Measurements from ENCODE around the gene CHID1. TPM values are rescaled to one million over a fixed set of nuclear protein-coding genes. Genes with fewer than 3 reads are reported as not detected.
A peak's percentile ranks its signal among the peaks of the same experiment; 100 is the strongest.

Gene CHID1
- total and polyA plus RNA-seq, 2 of the 4 experiments (the other 2 are of a cell fraction): 34.2 to 121 TPM

- H3K9me3 ChIP-seq (ENCODE audit: control insufficient read depth, insufficient read depth, low read length): no peaks in the 10 kb centered on the region
- no peak for ATAC-seq (ENCODE audit: low read depth)
- H3K4me3 ChIP-seq (ENCODE audit: insufficient read depth, low read depth, low read length): no peak overlapping the region
- TF ChIP-seq MAZ (IDR thresholded peaks at IDR 0.05; ENCODE audit: borderline replicate concordance, low read depth, low read length): no peak
- no peak for TF ChIP-seq RCOR1 (IDR thresholded peaks at IDR 0.05; ENCODE audit: insufficient replicate concordance, low read length)
- no peak for TF ChIP-seq CEBPB (IDR thresholded peaks at IDR 0.05; ENCODE audit: low read depth, low read length)
- TF ChIP-seq RAD21 (IDR thresholded peaks at IDR 0.05; ENCODE audit: low read length): no peak
- TF ChIP-seq MAFK (IDR thresholded peaks at IDR 0.05; ENCODE audit: low read depth, low read length): no peak
- H3K4ac ChIP-seq (ENCODE audit: low read depth, low read length): no peak overlapping the region
- H2BK5ac ChIP-seq (ENCODE audit: low read depth, low read length, poor library complexity, severe bottlenecking): no peak overlapping the region
- no peak overlapping the region for H3K56ac ChIP-seq (ENCODE audit: extremely low read depth, insufficient read depth, low read length)
- no peak overlapping the region for H2BK15ac ChIP-seq (ENCODE audit: low read depth, low read length)
- H3K23ac ChIP-seq (ENCODE audit: low read depth, low read length): no peak overlapping the region
- no peak overlapping the region for H4K8ac ChIP-seq (ENCODE audit: low read depth in 2 of 2, low read length in 2 of 2)
- BruUV-seq (replicated peaks): no TSS peak
- H4K20me1 ChIP-seq (ENCODE audit: insufficient read depth, low read length): no peaks in the 10 kb centered on the region
- ChIA-PET POLR2A (ENCODE audit: unreplicated experiment) (no interaction called here), CTCF (no interaction called here)
- no peak overlapping the region for H2AK5ac ChIP-seq (ENCODE audit: low read depth, low read length)
- H3K9me1 ChIP-seq (ENCODE audit: insufficient read depth, low read length): no peaks in the 10 kb centered on the region
- H3K27me3 ChIP-seq (ENCODE audit: control insufficient read depth, insufficient read depth, low read length): no peaks in the 10 kb centered on the region
- no peak overlapping the region for H4K5ac ChIP-seq (ENCODE audit: low read depth, low read length)
- no peak overlapping the region for H3K18ac ChIP-seq (ENCODE audit: low read depth, low read length)
- H2AK9ac ChIP-seq (replicated peaks; ENCODE audit: low read depth, low read length, poor library complexity): peak overlapping the region; percentile 65
- no peak overlapping the region for H3K27ac ChIP-seq (ENCODE audit: insufficient read depth, low read length)
- no peak overlapping the region for H3K9ac ChIP-seq (ENCODE audit: low read depth, low read length)
- DNase-seq: no peak
- no peaks in the 10 kb centered on the region for H3K79me1 ChIP-seq (ENCODE audit: low read depth in 1 of 2, low read length in 2 of 2)
- no peaks in the 10 kb centered on the region for H3K36me3 ChIP-seq (ENCODE audit: control insufficient read depth, insufficient read depth, low read length)
- H4K91ac ChIP-seq (ENCODE audit: insufficient read depth, low read depth, low read length): no peak overlapping the region
- in situ Hi-C loops (cut with MboI; ENCODE audit: low sequenced_read_pairs) (no loop called here), intact Hi-C loops (cut with micrococcal nuclease) (no loop called here), dilution Hi-C loops (cut with HindIII; ENCODE audit: low sequenced_read_pairs, unreplicated experiment) (no loop called here)
- no peak overlapping the region for H3K4me2 ChIP-seq (ENCODE audit: low read depth, low read length)
- H3K14ac ChIP-seq (replicated peaks; ENCODE audit: low read depth, low read length): no peak overlapping the region
- H2BK20ac ChIP-seq (ENCODE audit: low read depth, low read length): no peak overlapping the region
- H2AFZ ChIP-seq (replicated peaks; ENCODE audit: low read length, poor library complexity): no peak overlapping the region
- H3K4me1 ChIP-seq (ENCODE audit: control insufficient read depth, insufficient read depth, low read length): no peaks in the 10 kb centered on the region
- no peak overlapping the region for H2BK120ac ChIP-seq (ENCODE audit: low read depth, low read length)
- 78% methylated on average over 3 of the region's 8 CpGs; no CpG with 5 or more reads in 1 of the 2 experiments for WGBS, 2 experiments (ENCODE audit: extremely low coverage in 2 of 2, insufficient read length in 1 of 2)
Measured at GRCh38 chr11:917426-917825, 6.8 kb upstream of the CHID1 start.
